CD4-positive, alpha-beta T cell treated with Interleukin-1 beta for 1 hour (primary cell): Measurements from ENCODE around the gene EIF2B1.

Experiments
- DNase-seq, 2 donors: peaks; one replicate each; pipeline ENCODE4 v3.0.0-alpha.2; 2020 to 2022

EIF2B1 gene

GRCh38 chr12:123633379-123634141 is at the start of gene EIF2B1, which contains the start of gene GTF2H3:
Gene EIF2B1 (minus strand): TSS chr12:123633686. CDS start chr12:123633557, 129 bp downstream.
Gene GTF2H3 (plus strand): TSS chr12:123633829. CDS start chr12:123633860, 31 bp downstream.
- peak; percentile 96 for DNase-seq

- DNase-seq: no peak
These were observed 48.1 kb upstream of the EIF2B1 start for GRCh38 chr12:123681605-123682004.

- no peak for DNase-seq
These were observed 45.5 kb upstream of the EIF2B1 start for GRCh38 chr12:123678981-123679380.

GRCh38 chr12:123676616-123677320 is 43.3 kb upstream of the EIF2B1 start:
- no peak for DNase-seq

- no peak for DNase-seq
These were observed 42.0 kb upstream of the EIF2B1 start for GRCh38 chr12:123675436-123675835.

GRCh38 chr12:123671876-123672275 is 38.4 kb upstream of the EIF2B1 start:
- no peak for DNase-seq

GRCh38 chr12:123670882-123671728 is 37.6 kb upstream of the EIF2B1 start, which contains the start of gene TCTN2:
Gene TCTN2 (plus strand): TSS chr12:123671113. CDS start chr12:123671241, 128 bp downstream.
- peak; percentile 93 to 94 for DNase-seq

GRCh38 chr12:123667771-123668170 is 34.3 kb upstream of the EIF2B1 start:
- DNase-seq: no peak

GRCh38 chr12:123659996-123660727 is 26.7 kb upstream of the EIF2B1 start:
- no peak for DNase-seq

GRCh38 chr12:123657211-123657610 is 23.7 kb upstream of the EIF2B1 start:
- no peak for DNase-seq

GRCh38 chr12:123656392-123656791 is 22.9 kb upstream of the EIF2B1 start:
- no peak for DNase-seq

GRCh38 chr12:123655420-123655819 is 21.9 kb upstream of the EIF2B1 start:
- no peak for DNase-seq

GRCh38 chr12:123654129-123654701 is 20.7 kb upstream of the EIF2B1 start:
- no peak for DNase-seq

GRCh38 chr12:123648401-123648800 is 14.9 kb upstream of the EIF2B1 start:
- no peak for DNase-seq

GRCh38 chr12:123645878-123646277 is 12.4 kb upstream of the EIF2B1 start:
- no peak for DNase-seq

GRCh38 chr12:123645380-123645779 is 11.9 kb upstream of the EIF2B1 start:
- DNase-seq: no peak

- no peak for DNase-seq
These were observed 10.4 kb upstream of the EIF2B1 start for GRCh38 chr12:123643911-123644310.

- no peak for DNase-seq
These were observed 666 bp upstream of the EIF2B1 start for GRCh38 chr12:123634142-123634561.

GRCh38 chr12:123621619-123622530 is 11.6 kb downstream of the EIF2B1 start:
- no peak for DNase-seq

- no peak for DNase-seq
These were observed 12.4 kb downstream of the EIF2B1 start for GRCh38 chr12:123621101-123621500.

GRCh38 chr12:123617580-123617979 is 15.9 kb downstream of the EIF2B1 start:
- DNase-seq: no peak
